HCT116 (cell line): ENCODE data around the gene KRTAP10-10. TPM values are rescaled to one million over a fixed set of nuclear protein-coding genes. Genes with fewer than 3 reads are reported as not detected.

Experiments used
- ATAC-seq: fragments of 200-7000 bp; cut with Tn5 transposase; 2 replicates; pipeline ENCODE4 v1.9.1; 2020; ENCODE audit warnings: mild to moderate bottlenecking, moderate library complexity
- BruUV-seq: library from RNA; stranded (reverse); fragments of 400-500 nt; replicated peaks from 2 replicates; lab custom pipeline; 2021; lab: Mats Ljungman, UMichigan
- CTCF ChIA-PET: fragments of 300-600 bp; sonication (Branson Sonifier 250); formaldehyde crosslinking; loops from one replicate; lab custom pipeline; 2021; ENCODE audit warnings: antibody characterized with exemption; lab: Charles Lee
- POLR2A ChIA-PET: fragments of 300-600, 350-600 bp; sonication (Branson Sonifier 250); formaldehyde crosslinking; loops from one replicate; lab custom pipeline; 2021; ENCODE audit warnings: antibody characterized with exemption; lab: Charles Lee
- RAD21 ChIA-PET, 2 experiments: fragments of 300-600 bp; sonication (Branson Sonifier 250); formaldehyde crosslinking; loops; one replicate each; lab custom pipeline; 2023; ENCODE audit warnings: low total read pairs in 2 of 2; ENCODE audit not compliant: uncharacterized antibody in 2 of 2, unreplicated experiment in 2 of 2, low non-redundant PET in 1 of 2; lab: Charles Lee
- DNase-seq: peaks from one replicate; pipeline ENCODE4 v3.0.0-alpha.2; 2010; ENCODE audit warnings: low read depth, low spot score
- H2AFZ ChIP-seq: fragments of 200-600 bp; shearing (Covaris generic), sonication (generic); 2 replicates; pipeline ENCODE4 v1.6.1; 2017; ENCODE audit warnings: low read depth, mixed run types, mixed read lengths, antibody characterized with exemption, low read length; ENCODE audit not compliant: poor library complexity, severe bottlenecking
- H3K27ac ChIP-seq: 2 replicates; pipeline ENCODE4 v1.5.1; 2012; ENCODE audit warnings: low read depth, low read length
- H3K27me3 ChIP-seq: fragments of 200-600 bp; sonication (generic); 2 replicates; pipeline ENCODE4 v1.6.1; 2016; ENCODE audit warnings: mixed run types, low read length, mixed read lengths; ENCODE audit not compliant: insufficient read depth
- H3K36me3 ChIP-seq, 2 experiments: fragments of 200-500 bp in 1 of 2; fragments of 200-600 bp in 1 of 2; sonication (Bioruptor generic) in 1 of 2; sonication (generic) in 1 of 2; 2 replicates each; pipeline versions ENCODE4 v1.5.1 to v1.6.1; 2014 to 2016; ENCODE audit warnings: low read length in 2 of 2, inconsistent platforms in 1 of 2, mixed read lengths in 1 of 2, mixed run types in 1 of 2; ENCODE audit not compliant: insufficient read depth in 2 of 2, control insufficient read depth in 1 of 2
- H3K4me1 ChIP-seq, 2 experiments: fragments of 200-600 bp in 1 of 2; sonication (generic) in 1 of 2; 2 replicates each; pipeline versions ENCODE4 v1.5.1 to v1.6.1; 2012 to 2017; ENCODE audit warnings: low read length in 2 of 2, inconsistent platforms in 1 of 2, mild to moderate bottlenecking in 1 of 2, mixed read lengths in 1 of 2, mixed run types in 1 of 2, moderate library complexity in 1 of 2; ENCODE audit not compliant: insufficient read depth in 2 of 2, control insufficient read depth in 1 of 2
- H3K4me2 ChIP-seq: fragments of 200-600 bp; sonication (generic); 2 replicates; pipeline ENCODE4 v1.6.1; 2017; ENCODE audit warnings: mixed run types, low read length, mixed read lengths
- H3K4me3 ChIP-seq, 2 experiments: fragments of 200-600 bp in 1 of 2; sonication (generic) in 1 of 2; replicated peaks in 1 of 2; 2 replicates each; pipeline ENCODE4 v1.5.1; 2011 to 2016; ENCODE audit warnings: low read length in 2 of 2, control low read depth in 1 of 2, low read depth in 1 of 2, mild to moderate bottlenecking in 1 of 2, mixed read lengths in 1 of 2, mixed run types in 1 of 2
- H3K79me2 ChIP-seq: fragments of 200-600 bp; sonication (generic); 2 replicates; pipeline ENCODE4 v1.6.1; 2017; ENCODE audit warnings: mild to moderate bottlenecking, mixed run types, low read length, moderate library complexity, mixed read lengths; ENCODE audit not compliant: insufficient read depth
- H3K9ac ChIP-seq: fragments of 200-600 bp; sonication (generic); 2 replicates; pipeline ENCODE4 v1.6.1; 2016; ENCODE audit warnings: low read length, mixed read lengths
- H3K9me2 ChIP-seq: fragments of 200-600 bp; sonication (generic), shearing (Covaris generic); 2 replicates; pipeline ENCODE4 v1.6.1; 2017; ENCODE audit warnings: mixed run types, mild to moderate bottlenecking, moderate library complexity; ENCODE audit not compliant: insufficient read depth
- H3K9me3 ChIP-seq, 2 experiments: fragments of 200-500 bp in 1 of 2; fragments of 200-600 bp in 1 of 2; sonication (Bioruptor generic) in 1 of 2; sonication (generic) in 1 of 2; 2 replicates each; pipeline ENCODE4 v1.6.1; 2014 to 2017; ENCODE audit warnings: low read length in 2 of 2, mixed read lengths in 2 of 2, inconsistent platforms in 1 of 2, low read depth in 1 of 2, mild to moderate bottlenecking in 1 of 2, mixed run types in 1 of 2, moderate library complexity in 1 of 2; ENCODE audit not compliant: control insufficient read depth in 1 of 2, insufficient read depth in 1 of 2
- H4K20me1 ChIP-seq: fragments of 200-600 bp; sonication (generic), shearing (Covaris generic); 2 replicates; pipeline ENCODE4 v1.6.1; 2017; ENCODE audit warnings: mixed run types, mild to moderate bottlenecking, moderate library complexity; ENCODE audit not compliant: insufficient read depth
- CBX3 ChIP-seq: IDR thresholded peaks from 2 replicates; pipeline ENCODE4 v1.6.1; 2012; ENCODE audit warnings: low read depth
- CEBPB ChIP-seq: IDR thresholded peaks from 2 replicates; pipeline ENCODE4 v1.6.1; 2012; ENCODE audit warnings: low read depth
- EGR1 ChIP-seq: IDR thresholded peaks from 2 replicates; pipeline ENCODE4 v1.6.1; 2012; ENCODE audit warnings: low read depth
- EZH2phosphoT487 ChIP-seq: fragments of 200-600 bp; IDR thresholded peaks from 2 replicates; pipeline ENCODE4 v1.6.1; 2018; ENCODE audit warnings: antibody characterized with exemption, borderline replicate concordance
- FOSL1 ChIP-seq: IDR thresholded peaks from 2 replicates; pipeline ENCODE4 v1.6.1; 2012; ENCODE audit warnings: low read depth
- MAX ChIP-seq: IDR thresholded peaks from 2 replicates; pipeline ENCODE4 v1.6.1; 2012
- POLR2A ChIP-seq: IDR thresholded peaks from 2 replicates; pipeline ENCODE4 v1.7.0; 2011; ENCODE audit warnings: borderline replicate concordance; ENCODE audit not compliant: insufficient read depth, insufficient read length; ENCODE audit errors: extremely low read depth
- RAD21 ChIP-seq: IDR thresholded peaks from 2 replicates; pipeline ENCODE4 v1.6.1; 2012; ENCODE audit warnings: low read depth, mild to moderate bottlenecking
- REST ChIP-seq: IDR thresholded peaks from 2 replicates; pipeline ENCODE4 v1.6.1; 2012; ENCODE audit warnings: low read depth
- SIN3A ChIP-seq: IDR thresholded peaks from 2 replicates; pipeline ENCODE4 v1.6.1; 2012; ENCODE audit warnings: low read depth
- TCF7L2 ChIP-seq: IDR thresholded peaks from 2 replicates; pipeline ENCODE4 v1.7.0; 2011; ENCODE audit warnings: borderline replicate concordance, inconsistent platforms; ENCODE audit not compliant: insufficient read depth, insufficient read length; ENCODE audit errors: extremely low read depth
- ZBTB33 ChIP-seq: IDR thresholded peaks from 2 replicates; pipeline ENCODE4 v1.6.1; 2011; ENCODE audit warnings: mild to moderate bottlenecking, low read length, moderate library complexity; ENCODE audit not compliant: insufficient replicate concordance; ENCODE audit errors: extremely low read depth
- intact Hi-C: fragments of 100-400 bp; cut with micrococcal nuclease; formaldehyde crosslinking; loops from 2 replicates; pipeline ENCODE4 v1.10.0; 2022
- total RNA-seq: library from RNA; stranded (reverse); gene quantifications from one replicate; pipeline ENCODE4 v1.2.1, GENCODE V29; 2021; ENCODE audit not compliant: unreplicated experiment

Gene KRTAP10-10
- total RNA-seq, 1 experiment from 2014 or later, result not detected

- TF ChIP-seq FOSL1 (no peak), ZBTB33 (no peak), MAX (no peak), EGR1 (no peak), RAD21 (no peak), POLR2A (no peak), SIN3A (no peak), CEBPB (no peak)
Observed at GRCh38 chr21:44666401-44667320, 29.5 kb downstream of the KRTAP10-10 start, which contains the start of gene KRTAP12-2 (continued).

- ATAC-seq, result no peak
- H3K27me3 ChIP-seq, result 0 out of 2 replicates have a peak, but pooled peaks cover 5% of the 10 kb centered on the region
- H3K79me2 ChIP-seq, result no peaks in the 10 kb centered on the region
- H2AFZ ChIP-seq, result no peak overlapping the region
- H3K9me3 ChIP-seq, result no peaks in the 10 kb centered on the region
- H3K4me1 ChIP-seq, result no peaks in the 10 kb centered on the region
- H3K4me3 ChIP-seq, result no peak overlapping the region
- H3K9me2 ChIP-seq, result no peaks in the 10 kb centered on the region
- no peaks in the 10 kb centered on the region; a peak in 1 of 4 replicates for H3K36me3 ChIP-seq
- no peaks in the 10 kb centered on the region for H4K20me1 ChIP-seq
- H3K4me2 ChIP-seq, result no peak overlapping the region
- no peak for TF ChIP-seq TCF7L2
- no peak for TF ChIP-seq CEBPB
- no peak for TF ChIP-seq EZH2phosphoT487
- TF ChIP-seq REST, result no peak
- TF ChIP-seq ZBTB33, result no peak
- TF ChIP-seq CBX3, result no peak
- RAD21 ChIA-PET, result no interaction called here
- no peak overlapping the region for H3K9ac ChIP-seq
- BruUV-seq, result no TSS peak
- no peak for DNase-seq
- POLR2A ChIA-PET, result no interaction called here
- CTCF ChIA-PET, result no interaction called here
- intact Hi-C loops, result no loop called here
- H3K27ac ChIP-seq, result no peak overlapping the region
Observed at GRCh38 chr21:44667612-44668011, 30.5 kb downstream of the KRTAP10-10 start.
